Peyer's patch (tissue), 4 donors: ENCODE measurements around the gene ACSL5. TPM values are rescaled to one million over a fixed set of nuclear protein-coding genes. Genes with fewer than 3 reads are reported as not detected.
"Not testable (repeated sequence)": the region's sequence is repeated elsewhere in the genome, so short reads cannot be mapped to it uniquely, and the experiment has no call there.

Experiments
- DNase-seq, 3 donors: peaks; one replicate each; pipeline ENCODE4 v3.0.0-alpha.2; 2017 to 2019
- H3K27ac ChIP-seq, 4 donors: fragments of 200-600 bp; sonication (generic); one replicate each; pipeline ENCODE4 v1.5.1; 2016 to 2019
- H3K27me3 ChIP-seq, 2 donors: fragments of 200-600 bp; sonication (generic); one replicate each; pipeline ENCODE4 v1.5.1; 2019
- H3K36me3 ChIP-seq, 3 donors: fragments of 200-600 bp; sonication (generic); one replicate each; pipeline ENCODE4 v1.5.1; 2016 to 2019
- H3K4me1 ChIP-seq, 4 donors: fragments of 200-600 bp; sonication (generic); one replicate each; pipeline ENCODE4 v1.5.1; 2016 to 2019
- H3K4me3 ChIP-seq, 4 donors: fragments of 200-600 bp; sonication (generic); 1 replicate in 3 of 4; 2 replicates in 1 of 4; pipeline ENCODE4 v1.5.1; 2016 to 2019; ENCODE audit warnings: mild to moderate bottlenecking in 1 of 4
- H3K9me3 ChIP-seq, 4 donors: fragments of 200-600 bp; sonication (generic); one replicate each; pipeline ENCODE4 v1.5.1; 2016 to 2019; ENCODE audit warnings: mild to moderate bottlenecking in 1 of 4
- CTCF ChIP-seq, 6 experiments: fragments of 450-650 bp in 4 of 6; fragments of 200-600 bp in 2 of 6; sonication (generic) in 1 of 6; IDR thresholded peaks; one replicate each; pipeline ENCODE4 v1.5.1; 2017 to 2019; ENCODE audit warnings: antibody characterized with exemption in 6 of 6, mild to moderate bottlenecking in 3 of 6, moderate library complexity in 1 of 6
- POLR2A ChIP-seq, 2 donors: fragments of 450-650 bp; IDR thresholded peaks; one replicate each; pipeline ENCODE4 v1.5.1; 2017; ENCODE audit warnings: antibody characterized with exemption in 2 of 2, mild to moderate bottlenecking in 2 of 2, moderate library complexity in 2 of 2
- total RNA-seq, 4 donors: library from RNA; depleted of rRNA; stranded (reverse); fragments of >200 nt; gene quantifications; one replicate each; pipeline ENCODE4 v1.1.0, GENCODE V29; 2016

The ACSL5 gene
- total RNA-seq, 4 donors from 2014 or later: 133 to 1,137 (median 595) TPM

- Histone ChIP-seq H3K27me3 (no peaks in the 10 kb centered on the region), H3K9me3 (no peaks in the 10 kb centered on the region), H3K4me1 (peaks cover 0 to 4% (median 0%) of the 10 kb centered on the region in 4 donors), H3K36me3 (no peaks in the 10 kb centered on the region), H3K4me3 (no peak overlapping the region), H3K27ac (no peak overlapping the region)
- TF ChIP-seq POLR2A (IDR thresholded peaks at IDR 0.05): no peak
- no peak for TF ChIP-seq CTCF (IDR thresholded peaks at IDR 0.05)
- peak in 1 of 3 donors; percentile 32 for DNase-seq
Measured at GRCh38 chr10:112370424-112370819, 3.5 kb upstream of the ACSL5 start.

DNA sequence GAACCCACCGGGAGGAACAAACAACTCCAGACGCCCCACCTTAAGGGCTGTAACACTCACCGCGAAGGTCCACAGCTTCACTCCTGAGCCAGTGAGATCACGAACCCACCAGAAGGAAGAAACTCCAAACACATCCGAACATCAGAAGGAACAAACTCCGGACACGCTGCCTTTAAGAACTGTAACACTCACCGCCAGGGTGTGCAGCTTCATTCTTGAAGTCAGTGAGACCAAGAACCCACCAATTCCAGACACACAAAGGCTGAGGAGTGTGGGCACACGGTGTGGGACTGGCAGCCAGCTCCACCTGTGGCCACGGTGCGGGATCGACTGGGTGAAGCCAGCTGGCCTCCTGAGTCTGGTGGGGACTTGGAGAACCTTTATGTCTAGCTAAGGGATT lies 2.6 kb upstream of the ACSL5 start:
- not testable (repeated sequence) for H3K27ac ChIP-seq, DNase-seq, H3K4me3 ChIP-seq, H3K9me3 ChIP-seq, H3K36me3 ChIP-seq, H3K27me3 ChIP-seq, H3K4me1 ChIP-seq

DNA sequence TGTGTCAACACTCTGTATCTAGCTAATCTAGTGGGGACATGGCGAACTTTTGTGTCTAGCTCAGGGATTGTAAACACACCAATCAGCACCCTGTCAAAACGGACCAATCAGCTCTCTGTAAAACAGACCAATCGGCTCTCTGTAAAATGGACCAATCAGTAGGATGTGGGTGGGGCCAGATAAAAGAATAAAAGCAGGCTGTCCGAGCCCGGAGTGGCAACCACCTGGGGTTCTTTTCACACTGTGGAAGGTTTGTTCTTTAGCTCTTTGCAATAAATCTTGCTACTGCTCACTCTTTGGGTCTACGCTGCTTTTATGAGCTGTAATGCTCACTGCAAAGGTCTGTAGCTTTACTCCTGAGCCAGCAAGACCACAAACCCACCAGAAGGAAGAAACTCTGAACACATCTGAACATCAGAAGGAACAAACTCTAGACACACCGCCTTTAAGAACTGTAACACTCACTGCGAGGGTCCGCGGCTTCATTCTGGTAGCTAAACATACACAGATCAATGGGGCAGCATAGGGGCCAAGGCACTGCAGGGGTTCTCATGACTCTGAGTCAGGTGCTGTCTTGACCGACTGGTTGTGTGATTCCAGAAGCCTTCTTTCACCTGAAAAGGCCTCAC lies 1.6 kb upstream of the ACSL5 start:
- H3K36me3 ChIP-seq, H3K9me3 ChIP-seq, H3K27me3 ChIP-seq, H3K4me3 ChIP-seq, H3K27ac ChIP-seq, H3K4me1 ChIP-seq: not testable (repeated sequence)
- peak in 1 of 3 donors; percentile 44 for DNase-seq
- peak in 1 of 2 donors; percentile 26 for TF ChIP-seq POLR2A (IDR thresholded peaks at IDR 0.05)

GRCh38 chr10:112374724-112375541 lies 1.0 kb downstream of the ACSL5 start:
- Histone ChIP-seq H3K9me3 (no peaks in the 10 kb centered on the region), H3K4me3 (peak overlapping the region; percentile 51 to 65 (median 56)), H3K27ac (peak overlapping the region; percentile 84 to 96 (median 90)), H3K36me3 (no peaks in the 10 kb centered on the region), H3K4me1 (peaks cover 0 to 4% (median 0%) of the 10 kb centered on the region in 4 donors), H3K27me3 (no peaks in the 10 kb centered on the region)
- DNase-seq: peak in 1 of 3 donors; percentile 46
- TF ChIP-seq POLR2A (IDR thresholded peaks at IDR 0.05) (peak in 1 of 2 donors; percentile 45), CTCF (IDR thresholded peaks at IDR 0.05) (peak in 1 of 6 experiments; percentile 26)

DNA sequence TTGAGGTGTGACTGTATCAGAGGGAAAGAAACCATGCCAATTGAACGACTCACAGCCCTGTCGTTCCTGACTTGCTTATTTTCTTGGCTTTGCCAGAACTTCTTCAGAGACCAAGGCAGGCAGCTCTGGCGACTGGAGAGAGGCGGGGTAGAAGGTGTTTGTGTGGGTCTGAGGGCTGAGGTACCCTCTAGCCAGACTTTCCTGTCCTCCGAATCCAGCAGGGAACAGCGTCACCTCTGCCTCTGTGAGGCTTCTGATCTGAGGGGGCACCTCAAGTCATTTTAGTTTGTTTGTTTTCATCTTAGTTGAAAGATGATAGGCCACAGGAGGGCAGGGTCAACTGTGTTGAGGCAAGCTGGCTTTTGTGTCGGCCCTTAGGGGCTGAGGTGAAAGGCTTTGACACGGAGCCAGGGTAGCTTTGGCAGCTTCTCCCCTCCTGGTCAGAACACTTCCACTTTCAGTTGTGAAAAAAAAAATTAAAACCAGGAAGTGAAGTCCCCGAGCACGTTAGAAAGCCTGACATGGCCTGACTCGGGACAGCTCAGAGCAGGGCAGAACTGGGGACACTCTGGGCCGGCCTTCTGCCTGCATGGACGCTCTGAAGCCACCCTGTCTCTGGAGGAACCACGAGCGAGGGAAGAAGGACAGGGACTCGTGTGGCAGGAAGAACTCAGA lies 1.9 kb downstream of the ACSL5 start:
- Histone ChIP-seq H3K9me3 (no peaks in the 10 kb centered on the region), H3K4me3 (peak overlapping the region; percentile 51 to 65 (median 56)), H3K27ac (peak overlapping the region; percentile 84 to 96 (median 90)), H3K4me1 (peaks cover 0 to 4% (median 1%) of the 10 kb centered on the region in 4 donors), H3K36me3 (no peaks in the 10 kb centered on the region), H3K27me3 (no peaks in the 10 kb centered on the region)
- DNase-seq: peak; percentile 49 to 78 (median 74)
- TF ChIP-seq CTCF (IDR thresholded peaks at IDR 0.05): no peak
- TF ChIP-seq POLR2A (IDR thresholded peaks at IDR 0.05): peak; percentile 22 to 57

GRCh38 chr10:112376396-112376790 lies 2.5 kb downstream of the ACSL5 start:
- TF ChIP-seq POLR2A (IDR thresholded peaks at IDR 0.05) (no peak), CTCF (IDR thresholded peaks at IDR 0.05) (no peak)
- no peaks in the 10 kb centered on the region for H3K27me3 ChIP-seq
- peak overlapping the region; percentile 84 to 96 (median 90) for H3K27ac ChIP-seq
- no peaks in the 10 kb centered on the region for H3K36me3 ChIP-seq
- peaks cover 0 to 6% (median 2%) of the 10 kb centered on the region in 4 donors for H3K4me1 ChIP-seq
- H3K9me3 ChIP-seq: no peaks in the 10 kb centered on the region
- DNase-seq: peak in 1 of 3 donors; percentile 28
- H3K4me3 ChIP-seq: peak overlapping the region; percentile 51 to 65 (median 56)
